Measurements from ENCODE around the gene PLXNB2. TPM values are rescaled to one million over a fixed set of nuclear protein-coding genes. Genes with fewer than 3 reads are reported as not detected.
A peak's percentile ranks its signal among the peaks of the same experiment; 100 is the strongest.
"Not testable (repeated sequence)": the region's sequence is repeated elsewhere in the genome, so short reads cannot be mapped to it uniquely, and the experiment has no call there.

PLXNB2 gene
- total and polyA plus RNA-seq, 2 donors from 2014 or later: 128 to 383 TPM

DNA sequence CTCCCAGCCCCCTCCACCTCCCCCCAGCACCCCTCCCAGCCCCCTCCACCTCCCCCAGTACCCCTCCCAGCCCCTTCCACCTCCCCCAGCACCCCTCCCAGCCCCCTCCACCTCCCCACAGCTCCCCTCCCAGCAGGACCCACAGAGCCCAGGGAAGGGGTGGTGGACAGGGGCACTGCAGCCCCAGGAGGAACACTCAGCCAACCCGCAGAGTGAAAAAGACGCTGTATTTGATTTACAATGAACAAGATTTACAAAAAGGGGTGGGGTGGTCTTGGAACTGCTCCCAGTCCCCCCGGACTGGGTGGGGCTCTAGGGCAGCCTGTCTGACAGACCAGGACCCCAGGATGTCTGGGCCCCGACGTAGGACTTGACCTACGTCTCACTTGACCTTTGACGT, 32.7 kb downstream of the PLXNB2 start:
- Histone ChIP-seq H3K27ac (ENCODE audit: low read depth in 2 of 2, low read length in 2 of 2) (no peak overlapping the region), H3K4me3 (ENCODE audit: low read length in 3 of 3) (no peak overlapping the region), H3K36me3 (ENCODE audit: control insufficient read depth in 2 of 3, insufficient read depth in 3 of 3, low read length in 3 of 3) (peaks cover 0 to 37% (median 9%) of the 10 kb centered on the region in 3 donors), H3K9me3 (ENCODE audit: control insufficient read depth in 2 of 3, insufficient read depth in 1 of 3, low read length in 3 of 3) (no peaks in the 10 kb centered on the region), H3K4me1 (ENCODE audit: control insufficient read depth in 2 of 3, insufficient read depth in 2 of 3, low read depth in 1 of 3, low read length in 3 of 3) (peaks cover 0 to 14% (median 3%) of the 10 kb centered on the region in 3 donors), H3K27me3 (ENCODE audit: control insufficient read depth, insufficient read depth, low read length) (no peaks in the 10 kb centered on the region), H3K9ac (ENCODE audit: low read length in 3 of 3) (no peak overlapping the region)
- FAIRE-seq (no peak), DNase-seq (no peak)
- intact Hi-C loops (cut with DNase I): no loop called here
- no peak for TF ChIP-seq CTCF (IDR thresholded peaks at IDR 0.05; ENCODE audit: borderline replicate concordance, extremely low read depth, insufficient read depth)

DNA sequence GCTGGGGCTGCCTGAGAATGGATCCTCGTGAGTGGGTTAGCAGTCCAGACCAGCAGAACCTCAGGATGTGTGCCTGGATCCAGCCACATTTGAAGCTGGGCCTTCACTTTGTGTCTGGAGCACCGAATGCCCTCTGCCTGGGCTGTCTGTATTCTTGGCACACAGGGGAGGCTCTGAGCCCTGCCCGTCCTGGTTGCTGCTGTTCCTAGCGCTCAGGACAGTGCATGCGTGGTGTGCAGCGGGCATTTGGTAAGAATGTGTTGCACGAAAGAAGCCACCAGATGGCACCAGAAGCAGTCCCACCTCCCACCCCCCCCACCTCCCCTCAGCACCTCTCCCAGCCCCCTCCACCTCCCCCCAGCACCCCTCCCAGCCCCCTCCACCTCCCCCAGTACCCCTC, 33.1 kb downstream of the PLXNB2 start:
- H3K9me3 ChIP-seq (ENCODE audit: control insufficient read depth in 2 of 3, insufficient read depth in 1 of 3, low read length in 3 of 3): no peaks in the 10 kb centered on the region
- H3K27me3 ChIP-seq (ENCODE audit: control insufficient read depth, insufficient read depth, low read length): no peaks in the 10 kb centered on the region
- FAIRE-seq (no peak), DNase-seq (peak in 2 of 5 donors; percentile 66 to 71)
- no peak overlapping the region for H3K27ac ChIP-seq (ENCODE audit: low read depth in 2 of 2, low read length in 2 of 2)
- H3K9ac ChIP-seq (ENCODE audit: low read length in 3 of 3): no peak overlapping the region
- peaks cover 0 to 14% (median 3%) of the 10 kb centered on the region in 3 donors for H3K4me1 ChIP-seq (ENCODE audit: control insufficient read depth in 2 of 3, insufficient read depth in 2 of 3, low read depth in 1 of 3, low read length in 3 of 3)
- peak; percentile 40 for TF ChIP-seq CTCF (IDR thresholded peaks at IDR 0.05; ENCODE audit: borderline replicate concordance, extremely low read depth, insufficient read depth)
- intact Hi-C loops (cut with DNase I): no loop called here
- H3K36me3 ChIP-seq (ENCODE audit: control insufficient read depth in 2 of 3, insufficient read depth in 3 of 3, low read length in 3 of 3): peaks cover 0 to 33% (median 8%) of the 10 kb centered on the region in 3 donors
- H3K4me3 ChIP-seq (ENCODE audit: low read length in 3 of 3): no peak overlapping the region

DNA sequence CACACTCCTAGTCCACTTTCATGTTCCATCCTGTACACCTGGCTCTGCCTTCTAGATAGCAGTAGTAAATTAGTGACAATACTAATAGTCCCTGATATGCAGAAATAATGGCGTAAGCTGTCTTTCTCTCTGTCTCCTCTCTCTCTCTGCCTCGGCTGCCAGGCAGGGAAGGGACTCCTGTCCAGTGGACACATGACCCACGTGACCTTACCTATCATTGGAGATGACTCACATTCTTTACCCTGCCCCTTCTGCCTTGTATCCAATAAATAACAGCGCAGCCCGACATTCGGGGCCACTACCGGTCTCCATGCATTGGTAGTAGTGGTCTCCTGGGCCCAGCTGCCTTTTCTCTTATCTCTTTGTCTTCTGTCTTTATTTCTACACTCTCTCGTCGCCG, 33.7 kb downstream of the PLXNB2 start:
- H3K27me3 ChIP-seq (ENCODE audit: control insufficient read depth, insufficient read depth, low read length); FAIRE-seq; H3K27ac ChIP-seq (ENCODE audit: low read depth in 2 of 2, low read length in 2 of 2); H3K4me3 ChIP-seq (ENCODE audit: low read length in 3 of 3); H3K9me3 ChIP-seq (ENCODE audit: control insufficient read depth in 2 of 3, insufficient read depth in 1 of 3, low read length in 3 of 3); intact Hi-C loops (cut with DNase I); DNase-seq; H3K9ac ChIP-seq (ENCODE audit: low read length in 3 of 3): not testable (repeated sequence)
- Histone ChIP-seq H3K36me3 (ENCODE audit: control insufficient read depth in 2 of 3, insufficient read depth in 3 of 3, low read length in 3 of 3) (peaks cover 0 to 27% (median 4%) of the 10 kb centered on the region in 3 donors), H3K4me1 (ENCODE audit: control insufficient read depth in 2 of 3, insufficient read depth in 2 of 3, low read depth in 1 of 3, low read length in 3 of 3) (peaks cover 0 to 17% (median 7%) of the 10 kb centered on the region in 3 donors)

- H3K9ac ChIP-seq (ENCODE audit: low read length in 3 of 3); H3K9me3 ChIP-seq (ENCODE audit: control insufficient read depth in 2 of 3, insufficient read depth in 1 of 3, low read length in 3 of 3); DNase-seq; H3K4me3 ChIP-seq (ENCODE audit: low read length in 3 of 3); FAIRE-seq; H3K27ac ChIP-seq (ENCODE audit: low read depth in 2 of 2, low read length in 2 of 2); intact Hi-C loops (cut with DNase I); H3K27me3 ChIP-seq (ENCODE audit: control insufficient read depth, insufficient read depth, low read length): not testable (repeated sequence)
- peaks cover 0 to 23% (median 2%) of the 10 kb centered on the region in 3 donors for H3K36me3 ChIP-seq (ENCODE audit: control insufficient read depth in 2 of 3, insufficient read depth in 3 of 3, low read length in 3 of 3)
- H3K4me1 ChIP-seq (ENCODE audit: control insufficient read depth in 2 of 3, insufficient read depth in 2 of 3, low read depth in 1 of 3, low read length in 3 of 3): peaks cover 0 to 21% (median 7%) of the 10 kb centered on the region in 3 donors
These were observed 34.1 kb downstream of the PLXNB2 start for GRCh38 chr22:50273352-50273751.

All from kidney (tissue), 14 donors.